NT2/D1 (cell line): ENCODE data around the gene C8G.

Experiments
- YY1 ChIP-seq: IDR thresholded peaks from 2 replicates; pipeline ENCODE4 v1.6.1; 2011; ENCODE audit not compliant: insufficient read length, insufficient read depth
- ZNF274 ChIP-seq: IDR thresholded peaks from 2 replicates; pipeline ENCODE4 v1.6.1; 2011; ENCODE audit warnings: mild to moderate bottlenecking, low read depth, low read length

GRCh38 chr9:136955202-136955942 lies 10.3 kb downstream of the C8G start:
- TF ChIP-seq ZNF274: no peak
- TF ChIP-seq YY1: no peak
